Measurements from ENCODE around the gene ADGRA1.

ADGRA1 gene

GRCh38 chr10:133106516-133106915 lies 18.8 kb downstream of the ADGRA1 start:
- ATAC-seq (ENCODE audit: insufficient read depth, low read depth), result no peak
- TF ChIP-seq EZH2 (IDR thresholded peaks at IDR 0.05; ENCODE audit: borderline replicate concordance, low read depth, low read length, severe bottlenecking), result no peak
- TF ChIP-seq CTCF (IDR thresholded peaks at IDR 0.05; ENCODE audit: borderline replicate concordance, extremely low read depth, low read length, poor library complexity, severe bottlenecking), result no peak
- no peaks in the 10 kb centered on the region for H3K27me3 ChIP-seq (ENCODE audit: insufficient read depth, low read length, poor library complexity)

GRCh38 chr10:133107442-133107841 lies 19.7 kb downstream of the ADGRA1 start:
- Histone ChIP-seq H3K4me3 (ENCODE audit: low read depth in 1 of 2, low read length in 2 of 2) (no peak overlapping the region), H3K4me2 (ENCODE audit: insufficient read depth, low read length) (no peak overlapping the region), H3K27me3 (ENCODE audit: insufficient read depth, low read length, poor library complexity) (no peaks in the 10 kb centered on the region), H3K36me3 (ENCODE audit: insufficient read depth, low read length) (no peaks in the 10 kb centered on the region), H2AFZ (ENCODE audit: low read depth, low read length) (no peak overlapping the region), H3K4me1 (ENCODE audit: insufficient read depth, low read length) (no peaks in the 10 kb centered on the region), H4K20me1 (ENCODE audit: insufficient read depth, low read length) (no peaks in the 10 kb centered on the region), H3K27ac (ENCODE audit: low read length) (no peak overlapping the region), H3K9ac (ENCODE audit: low read depth, low read length) (no peak overlapping the region), H3K9me3 (ENCODE audit: insufficient read depth, low read length, severe bottlenecking) (peaks cover 19% of the 10 kb centered on the region), H3K79me2 (ENCODE audit: insufficient read depth, low read length) (no peaks in the 10 kb centered on the region)
- no peak for ATAC-seq (ENCODE audit: insufficient read depth, low read depth)
- no peak for TF ChIP-seq EZH2 (IDR thresholded peaks at IDR 0.05; ENCODE audit: borderline replicate concordance, low read depth, low read length, severe bottlenecking)
- TF ChIP-seq CTCF (IDR thresholded peaks at IDR 0.05; ENCODE audit: borderline replicate concordance, extremely low read depth, low read length, poor library complexity, severe bottlenecking), result no peak
- no peak for DNase-seq

More at GRCh38 chr10:133106516-133106915, 18.8 kb downstream of the ADGRA1 start:
- H2AFZ ChIP-seq (ENCODE audit: low read depth, low read length), result no peak overlapping the region
- no peak overlapping the region for H3K4me2 ChIP-seq (ENCODE audit: insufficient read depth, low read length)
- H3K9ac ChIP-seq (ENCODE audit: low read depth, low read length), result no peak overlapping the region
- peaks cover 15% of the 10 kb centered on the region for H3K9me3 ChIP-seq (ENCODE audit: insufficient read depth, low read length, severe bottlenecking)
- no peak for DNase-seq
- H3K4me1 ChIP-seq (ENCODE audit: insufficient read depth, low read length), result no peaks in the 10 kb centered on the region
- H3K4me3 ChIP-seq (ENCODE audit: low read depth in 1 of 2, low read length in 2 of 2), result no peak overlapping the region
- H3K27ac ChIP-seq (ENCODE audit: low read length), result no peak overlapping the region
- no peaks in the 10 kb centered on the region for H3K79me2 ChIP-seq (ENCODE audit: insufficient read depth, low read length)
- H3K36me3 ChIP-seq (ENCODE audit: insufficient read depth, low read length), result no peaks in the 10 kb centered on the region
- no peaks in the 10 kb centered on the region for H4K20me1 ChIP-seq (ENCODE audit: insufficient read depth, low read length)

- H2AFZ ChIP-seq (ENCODE audit: low read depth, low read length), result no peak overlapping the region
- no peaks in the 10 kb centered on the region for H3K36me3 ChIP-seq (ENCODE audit: insufficient read depth, low read length)
- H3K4me3 ChIP-seq (ENCODE audit: low read depth in 1 of 2, low read length in 2 of 2), result no peak overlapping the region
- no peaks in the 10 kb centered on the region for H3K79me2 ChIP-seq (ENCODE audit: insufficient read depth, low read length)
- H3K27ac ChIP-seq (ENCODE audit: low read length), result no peak overlapping the region
- H3K27me3 ChIP-seq (ENCODE audit: insufficient read depth, low read length, poor library complexity), result no peaks in the 10 kb centered on the region
- no peaks in the 10 kb centered on the region for H3K4me1 ChIP-seq (ENCODE audit: insufficient read depth, low read length)
- no peak overlapping the region for H3K9ac ChIP-seq (ENCODE audit: low read depth, low read length)
- TF ChIP-seq EZH2 (IDR thresholded peaks at IDR 0.05; ENCODE audit: borderline replicate concordance, low read depth, low read length, severe bottlenecking), result no peak
- no peak for TF ChIP-seq CTCF (IDR thresholded peaks at IDR 0.05; ENCODE audit: borderline replicate concordance, extremely low read depth, low read length, poor library complexity, severe bottlenecking)
- no peak overlapping the region for H3K4me2 ChIP-seq (ENCODE audit: insufficient read depth, low read length)
- H4K20me1 ChIP-seq (ENCODE audit: insufficient read depth, low read length), result no peaks in the 10 kb centered on the region
- DNase-seq (no peak), ATAC-seq (ENCODE audit: insufficient read depth, low read depth) (no peak)
- peaks cover 19% of the 10 kb centered on the region for H3K9me3 ChIP-seq (ENCODE audit: insufficient read depth, low read length, severe bottlenecking)
Measured at GRCh38 chr10:133109711-133110110, 22.0 kb downstream of the ADGRA1 start.

GRCh38 chr10:133110133-133110532 lies 22.4 kb downstream of the ADGRA1 start:
- Histone ChIP-seq H3K27me3 (ENCODE audit: insufficient read depth, low read length, poor library complexity) (no peaks in the 10 kb centered on the region), H3K4me2 (ENCODE audit: insufficient read depth, low read length) (no peak overlapping the region), H4K20me1 (ENCODE audit: insufficient read depth, low read length) (no peaks in the 10 kb centered on the region), H2AFZ (ENCODE audit: low read depth, low read length) (no peak overlapping the region), H3K4me3 (ENCODE audit: low read depth in 1 of 2, low read length in 2 of 2) (no peak overlapping the region), H3K79me2 (ENCODE audit: insufficient read depth, low read length) (no peaks in the 10 kb centered on the region), H3K27ac (ENCODE audit: low read length) (no peak overlapping the region), H3K36me3 (ENCODE audit: insufficient read depth, low read length) (no peaks in the 10 kb centered on the region), H3K9ac (ENCODE audit: low read depth, low read length) (no peak overlapping the region), H3K4me1 (ENCODE audit: insufficient read depth, low read length) (no peaks in the 10 kb centered on the region), H3K9me3 (ENCODE audit: insufficient read depth, low read length, severe bottlenecking) (peaks cover 19% of the 10 kb centered on the region)
- TF ChIP-seq CTCF (IDR thresholded peaks at IDR 0.05; ENCODE audit: borderline replicate concordance, extremely low read depth, low read length, poor library complexity, severe bottlenecking), result no peak
- TF ChIP-seq EZH2 (IDR thresholded peaks at IDR 0.05; ENCODE audit: borderline replicate concordance, low read depth, low read length, severe bottlenecking), result no peak
- ATAC-seq (ENCODE audit: insufficient read depth, low read depth), result no peak
- DNase-seq, result no peak

Data from DND-41 (cell line).